ENCODE results near the gene ZNF143. TPM values are rescaled to one million over a fixed set of nuclear protein-coding genes. Genes with fewer than 3 reads are reported as not detected.

ZNF143 gene
- total RNA-seq, 1 experiment from 2014 or later: 29.5 TPM

- H3K9me3 ChIP-seq (ENCODE audit: low read depth, low read length, poor library complexity, severe bottlenecking): no peaks in the 10 kb centered on the region
- no peak overlapping the region for H3K27ac ChIP-seq (ENCODE audit: low read depth, low read length, poor library complexity, severe bottlenecking)
- no TSS peak for BruUV-seq (replicated peaks)
- DNase-seq (ENCODE audit: low spot score): no peak
- ChIA-PET POLR2A (ENCODE audit: low non-redundant PET) (no interaction called here), CTCF (no interaction called here)
- TF ChIP-seq EZH2 (IDR thresholded peaks at IDR 0.05; ENCODE audit: borderline replicate concordance, low read depth, low read length, poor library complexity, severe bottlenecking) (no peak), CTCF (conservative IDR thresholded peaks at IDR 0.05; ENCODE audit: low read depth, low read length) (no peak)
- H3K4me1 ChIP-seq (ENCODE audit: insufficient read depth, low read length, poor library complexity, severe bottlenecking): peaks cover 23% of the 10 kb centered on the region
- intact Hi-C loops (cut with micrococcal nuclease; ENCODE audit: unreplicated experiment): no loop called here
- H3K36me3 ChIP-seq (ENCODE audit: insufficient read depth, low read length, poor library complexity, severe bottlenecking): no peaks in the 10 kb centered on the region
- H3K27me3 ChIP-seq (replicated peaks; ENCODE audit: insufficient read depth, low read depth, low read length, poor library complexity): no peaks in the 10 kb centered on the region
- no peak overlapping the region for H3K4me3 ChIP-seq (ENCODE audit: low read depth, low read length, poor library complexity, severe bottlenecking)
Observed at GRCh38 chr11:9568161-9568853, 107.5 kb downstream of the ZNF143 start.

DNA sequence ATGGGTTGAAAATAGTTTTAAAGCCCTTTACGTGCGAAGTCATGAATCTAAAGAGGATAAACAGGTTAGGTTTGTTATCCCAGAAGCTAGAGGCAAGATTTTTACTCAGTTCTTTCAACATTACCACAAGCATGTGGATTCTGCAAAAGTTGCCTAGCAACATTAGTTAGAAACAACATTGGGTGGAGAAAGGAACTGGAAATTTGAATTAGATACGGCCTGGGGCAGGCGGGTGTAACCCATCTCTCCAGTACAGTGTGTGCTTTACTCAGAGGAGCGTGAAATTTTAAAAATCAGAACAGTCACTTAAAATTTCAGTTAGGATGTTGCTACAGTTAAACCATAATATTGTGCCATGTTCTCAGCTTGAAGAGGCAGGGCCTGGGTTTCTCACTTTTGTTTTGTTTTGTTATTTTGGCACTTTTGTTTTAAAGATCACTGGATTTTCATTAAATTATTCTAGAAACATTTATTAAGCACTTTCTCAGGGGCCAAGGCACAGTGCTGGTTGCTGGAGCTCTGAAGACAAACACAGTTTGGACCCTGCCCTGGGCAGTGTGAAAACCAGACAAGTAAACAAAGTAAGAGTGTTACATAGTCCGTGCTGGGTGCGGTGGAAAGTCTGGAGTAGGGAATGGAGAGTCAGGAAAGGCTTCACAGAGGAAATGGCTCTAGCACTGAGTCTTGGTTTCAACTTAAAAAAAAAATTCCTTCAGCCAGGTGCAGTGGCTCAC is 108.2 kb downstream of the ZNF143 start:
- H3K4me3 ChIP-seq (ENCODE audit: low read depth, low read length, poor library complexity, severe bottlenecking): no peak overlapping the region

DNA sequence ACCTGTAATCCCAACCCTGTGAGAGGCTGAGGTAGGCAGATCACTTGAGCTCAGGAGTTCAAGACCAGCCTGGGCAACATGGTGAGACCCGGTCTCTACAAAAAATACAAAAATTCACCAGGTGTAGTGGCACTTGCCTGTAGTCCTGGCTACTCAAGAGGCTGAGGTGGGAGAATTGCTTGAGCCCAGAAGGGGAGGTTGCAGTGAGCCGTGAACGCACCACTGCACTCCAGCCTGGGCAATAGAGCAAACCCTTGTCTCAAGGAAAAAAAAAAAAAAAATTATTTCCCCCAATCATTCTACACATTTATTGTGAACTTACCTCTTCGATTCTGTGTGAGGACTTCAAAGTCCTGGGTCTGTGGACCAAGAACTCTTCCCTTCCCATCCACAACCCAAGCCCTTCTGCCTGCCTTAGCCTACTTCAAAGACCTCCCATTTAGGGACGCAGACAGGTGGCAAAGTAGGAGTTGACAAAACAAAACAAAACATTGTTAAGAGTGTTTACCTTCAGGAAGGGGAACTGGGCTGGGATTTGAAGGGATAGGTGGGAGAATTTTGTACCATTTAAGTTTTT is 108.9 kb downstream of the ZNF143 start:
- no peak overlapping the region for H3K27ac ChIP-seq (ENCODE audit: low read depth, low read length, poor library complexity, severe bottlenecking)
- POLR2A ChIA-PET (ENCODE audit: low non-redundant PET): no interaction called here

More for the DNA sequence above, 108.2 kb downstream of the ZNF143 start:
- Histone ChIP-seq H3K36me3 (ENCODE audit: insufficient read depth, low read length, poor library complexity, severe bottlenecking) (no peaks in the 10 kb centered on the region), H3K27ac (ENCODE audit: low read depth, low read length, poor library complexity, severe bottlenecking) (peak overlapping the region; percentile 48), H3K27me3 (replicated peaks; ENCODE audit: insufficient read depth, low read depth, low read length, poor library complexity) (no peaks in the 10 kb centered on the region), H3K9me3 (ENCODE audit: low read depth, low read length, poor library complexity, severe bottlenecking) (no peaks in the 10 kb centered on the region), H3K4me1 (ENCODE audit: insufficient read depth, low read length, poor library complexity, severe bottlenecking) (peaks cover 23% of the 10 kb centered on the region)
- POLR2A ChIA-PET (ENCODE audit: low non-redundant PET): no interaction called here
- BruUV-seq (replicated peaks): no TSS peak
- TF ChIP-seq EZH2 (IDR thresholded peaks at IDR 0.05; ENCODE audit: borderline replicate concordance, low read depth, low read length, poor library complexity, severe bottlenecking) (no peak), CTCF (conservative IDR thresholded peaks at IDR 0.05; ENCODE audit: low read depth, low read length) (no peak)
- intact Hi-C loops (cut with micrococcal nuclease; ENCODE audit: unreplicated experiment): no loop called here
- CTCF ChIA-PET: no interaction called here
- peak; percentile 67 for DNase-seq (ENCODE audit: low spot score)

More for the DNA sequence above, 108.9 kb downstream of the ZNF143 start:
- CTCF ChIA-PET: no interaction called here
- BruUV-seq (replicated peaks): no TSS peak
- Histone ChIP-seq H3K27me3 (replicated peaks; ENCODE audit: insufficient read depth, low read depth, low read length, poor library complexity) (no peaks in the 10 kb centered on the region), H3K4me3 (ENCODE audit: low read depth, low read length, poor library complexity, severe bottlenecking) (no peak overlapping the region), H3K9me3 (ENCODE audit: low read depth, low read length, poor library complexity, severe bottlenecking) (no peaks in the 10 kb centered on the region), H3K36me3 (ENCODE audit: insufficient read depth, low read length, poor library complexity, severe bottlenecking) (no peaks in the 10 kb centered on the region), H3K4me1 (ENCODE audit: insufficient read depth, low read length, poor library complexity, severe bottlenecking) (peaks cover 23% of the 10 kb centered on the region)
- TF ChIP-seq EZH2 (IDR thresholded peaks at IDR 0.05; ENCODE audit: borderline replicate concordance, low read depth, low read length, poor library complexity, severe bottlenecking) (no peak), CTCF (conservative IDR thresholded peaks at IDR 0.05; ENCODE audit: low read depth, low read length) (no peak)
- intact Hi-C loops (cut with micrococcal nuclease; ENCODE audit: unreplicated experiment): no loop called here
- no peak for DNase-seq (ENCODE audit: low spot score)

Measured in A673 (cell line).